Endodermal cell (in vitro differentiated cells): ENCODE results near the gene ZP4. TPM values are rescaled to one million over a fixed set of nuclear protein-coding genes. Genes with fewer than 3 reads are reported as not detected.

ENCODE experiments used
- DNase-seq: peaks from one replicate; pipeline ENCODE4 v3.0.0-alpha.2; 2017
- H3K27ac ChIP-seq: 2 replicates; pipeline ENCODE4 v1.5.1; 2013; ENCODE audit warnings: mild to moderate bottlenecking, low read depth, low read length, moderate library complexity
- H3K27me3 ChIP-seq: 2 replicates; pipeline ENCODE4 v1.6.1; 2013; ENCODE audit warnings: mild to moderate bottlenecking, low read length, moderate library complexity; ENCODE audit not compliant: insufficient read depth, control insufficient read depth, poor library complexity, severe bottlenecking
- H3K36me3 ChIP-seq: 2 replicates; pipeline ENCODE4 v1.7.0; 2013; ENCODE audit warnings: mild to moderate bottlenecking, low read length, moderate library complexity; ENCODE audit not compliant: control insufficient read depth, insufficient read depth
- H3K4me1 ChIP-seq: one replicate; pipeline ENCODE4 v1.7.0; 2013; ENCODE audit warnings: low read length; ENCODE audit not compliant: control insufficient read depth, insufficient read depth
- H3K4me3 ChIP-seq: 2 replicates; pipeline ENCODE4 v1.5.1; 2013; ENCODE audit warnings: mild to moderate bottlenecking, low read length, moderate library complexity
- H3K9ac ChIP-seq: 2 replicates; pipeline ENCODE4 v1.6.1; 2013; ENCODE audit warnings: mild to moderate bottlenecking, low read length, moderate library complexity; ENCODE audit not compliant: poor library complexity, severe bottlenecking; ENCODE audit errors: extremely low read depth
- H3K9me3 ChIP-seq: 2 replicates; pipeline ENCODE4 v1.6.1; 2013; ENCODE audit warnings: mild to moderate bottlenecking, low read length, moderate library complexity; ENCODE audit not compliant: control insufficient read depth
- H3K27ac Mint-ChIP-seq: 2 replicates; pipeline ENCODE4 v1.8.0; 2020; ENCODE audit warnings: mixed read lengths
- H3K27me3 Mint-ChIP-seq: 2 replicates; pipeline ENCODE4 v1.8.0; 2021; ENCODE audit warnings: mild to moderate bottlenecking, mixed read lengths; ENCODE audit not compliant: insufficient read depth
- H3K36me3 Mint-ChIP-seq: 2 replicates; pipeline ENCODE4 v1.8.0; 2020; ENCODE audit warnings: low read depth, mixed read lengths
- H3K4me1 Mint-ChIP-seq: 2 replicates; pipeline ENCODE4 v1.8.0; 2020; ENCODE audit warnings: mixed read lengths
- H3K4me3 Mint-ChIP-seq: 2 replicates; pipeline ENCODE4 v1.8.0; 2020; ENCODE audit warnings: mild to moderate bottlenecking, moderate library complexity, mixed read lengths
- H3K9me3 Mint-ChIP-seq: 2 replicates; pipeline ENCODE4 v1.8.0; 2020; ENCODE audit warnings: mild to moderate bottlenecking, mixed read lengths
- WGBS, 2 experiments: methylation state at CpG; one replicate each; pipeline versions ENCODE4 v1.1.5 to v1.1.7; 2013; ENCODE audit warnings: missing lambda C conversion rate in 2 of 2, mixed read lengths in 1 of 2; ENCODE audit not compliant: insufficient coverage in 1 of 2, insufficient read length in 1 of 2; 5-methylcytosine and 5-hydroxymethylcytosine counted together
- total RNA-seq, 2 donors: library from RNA; stranded (reverse); fragmentation: NEBNext Ultra II Directional in 1 of 2; extraction: Animal tissue kit (Norgen Biotek cat#: 25700) in 1 of 2; gene quantifications; 2 replicates in 1 of 2; 3 replicates in 1 of 2; pipeline ENCODE4 v1.2.1, GENCODE V29; 2021
- TF ChIP-seq, protein P1 (sequence below): fragments of 200-600 bp; sonication (generic); conservative IDR thresholded peaks from 2 replicates; pipeline ENCODE4 v1.5.0; 2021; ENCODE audit warnings: antibody characterized with exemption, mild to moderate bottlenecking

ZP4 gene
- total RNA-seq, 2 donors from 2014 or later, result not detected

DNA sequence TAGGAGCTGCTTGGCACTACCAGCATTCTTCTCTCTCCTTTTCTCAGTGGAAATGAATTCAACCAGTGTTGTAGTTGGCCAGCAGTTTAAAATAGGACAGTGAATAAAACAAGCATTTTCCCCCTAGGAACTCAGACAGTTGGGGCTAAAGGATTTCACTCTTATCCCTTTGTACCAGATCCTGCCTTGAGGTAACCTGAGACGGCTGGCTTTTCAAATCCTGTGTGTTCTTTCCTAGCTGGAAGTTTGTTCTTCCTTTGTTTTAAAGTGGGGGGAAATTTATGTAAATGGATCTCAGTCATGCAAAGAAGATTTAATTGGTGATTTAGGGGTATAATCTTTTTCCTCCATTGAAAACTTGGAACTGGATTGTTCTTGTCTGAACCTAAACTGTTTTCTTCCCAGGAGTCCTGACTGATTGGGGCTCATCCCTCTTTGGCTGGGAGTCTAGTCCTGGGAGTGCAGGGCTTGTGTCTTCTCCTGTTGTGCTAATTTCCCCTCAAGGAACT is 23.3 kb downstream of the ZP4 start:
- Histone ChIP-seq H3K27ac (no peak overlapping the region), H3K4me3 (no peak overlapping the region), H3K9ac (no peak overlapping the region), H3K36me3 (no peaks in the 10 kb centered on the region), H3K27me3 (peaks cover 10% of the 10 kb centered on the region), H3K9me3 (no peaks in the 10 kb centered on the region), H3K4me1 (peaks cover 4% of the 10 kb centered on the region)
- Mint-ChIP-seq H3K4me1 (peaks cover 17% of the 10 kb centered on the region), H3K36me3 (no peaks in the 10 kb centered on the region), H3K9me3 (no peaks in the 10 kb centered on the region), H3K27ac (no peak overlapping the region), H3K4me3 (no peak overlapping the region), H3K27me3 (peaks cover 64% of the 10 kb centered on the region)
- DNase-seq, result no peak
- 45% methylated on average over 1 of the region's 1 CpG; no CpG with 5 or more reads in 1 of the 2 experiments for WGBS, 2 experiments
- TF ChIP-seq, protein P1, sequence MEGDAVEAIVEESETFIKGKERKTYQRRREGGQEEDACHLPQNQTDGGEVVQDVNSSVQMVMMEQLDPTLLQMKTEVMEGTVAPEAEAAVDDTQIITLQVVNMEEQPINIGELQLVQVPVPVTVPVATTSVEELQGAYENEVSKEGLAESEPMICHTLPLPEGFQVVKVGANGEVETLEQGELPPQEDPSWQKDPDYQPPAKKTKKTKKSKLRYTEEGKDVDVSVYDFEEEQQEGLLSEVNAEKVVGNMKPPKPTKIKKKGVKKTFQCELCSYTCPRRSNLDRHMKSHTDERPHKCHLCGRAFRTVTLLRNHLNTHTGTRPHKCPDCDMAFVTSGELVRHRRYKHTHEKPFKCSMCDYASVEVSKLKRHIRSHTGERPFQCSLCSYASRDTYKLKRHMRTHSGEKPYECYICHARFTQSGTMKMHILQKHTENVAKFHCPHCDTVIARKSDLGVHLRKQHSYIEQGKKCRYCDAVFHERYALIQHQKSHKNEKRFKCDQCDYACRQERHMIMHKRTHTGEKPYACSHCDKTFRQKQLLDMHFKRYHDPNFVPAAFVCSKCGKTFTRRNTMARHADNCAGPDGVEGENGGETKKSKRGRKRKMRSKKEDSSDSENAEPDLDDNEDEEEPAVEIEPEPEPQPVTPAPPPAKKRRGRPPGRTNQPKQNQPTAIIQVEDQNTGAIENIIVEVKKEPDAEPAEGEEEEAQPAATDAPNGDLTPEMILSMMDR, result no peak

DNA sequence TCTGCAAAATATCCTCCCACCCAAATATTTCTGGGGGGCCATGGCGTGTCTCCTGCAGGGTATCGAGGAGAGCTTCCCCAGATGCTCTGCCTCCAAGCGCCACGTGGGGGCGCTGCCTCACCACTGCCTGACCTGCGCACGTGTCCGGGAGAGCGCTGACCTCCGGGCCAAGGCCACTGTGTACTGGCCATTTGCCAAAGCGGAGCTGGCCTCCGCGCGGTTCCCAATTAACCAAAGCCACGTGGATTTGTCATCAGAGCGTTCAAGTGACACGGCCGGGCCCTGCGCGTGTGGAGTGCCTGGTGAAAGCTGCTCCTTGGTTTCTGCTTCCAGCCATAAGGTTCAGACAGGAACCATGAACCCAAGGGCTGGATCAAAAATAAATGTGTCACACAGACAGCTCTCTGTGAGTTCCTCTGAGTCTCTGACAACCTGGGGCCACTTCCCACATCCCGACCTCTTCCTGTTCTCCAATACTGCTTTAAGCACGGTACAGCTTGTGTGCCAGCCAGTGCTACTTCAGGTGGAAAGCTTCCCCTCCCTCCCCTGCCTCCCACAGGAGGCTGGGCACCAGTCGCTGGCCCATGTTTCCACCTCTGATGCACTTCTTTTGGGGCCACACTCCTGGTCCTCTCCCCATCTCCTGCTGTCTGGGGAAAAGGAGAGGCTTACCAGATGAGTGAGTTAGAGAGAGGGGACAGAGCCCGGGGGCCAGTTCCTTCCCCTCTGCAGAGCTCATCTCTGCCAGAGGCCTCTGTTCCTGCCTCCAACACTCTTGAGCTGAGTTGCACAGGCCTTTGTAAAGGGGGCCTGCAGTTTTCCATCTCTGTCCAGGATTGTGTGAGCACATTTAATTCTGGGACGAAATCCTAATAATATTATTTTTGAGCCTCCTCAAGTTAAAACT is 26.1 kb downstream of the ZP4 start:
- TF ChIP-seq, protein P1, result peak; percentile 99
- peak; percentile 92 for DNase-seq
- WGBS, 2 experiments, result 36 to 58% methylated on average over 9 to 25 of the region's 25 CpGs
- Mint-ChIP-seq H3K36me3 (no peaks in the 10 kb centered on the region), H3K27ac (no peak overlapping the region), H3K4me1 (peaks cover 17% of the 10 kb centered on the region), H3K27me3 (peaks cover 61% of the 10 kb centered on the region), H3K9me3 (no peaks in the 10 kb centered on the region), H3K4me3 (no peak overlapping the region)
- no peak overlapping the region for H3K9ac ChIP-seq
- no peak overlapping the region for H3K27ac ChIP-seq
- peaks cover 4% of the 10 kb centered on the region for H3K4me1 ChIP-seq
- peaks cover 24% of the 10 kb centered on the region for H3K27me3 ChIP-seq
- H3K9me3 ChIP-seq, result no peaks in the 10 kb centered on the region
- H3K36me3 ChIP-seq, result no peaks in the 10 kb centered on the region
- H3K4me3 ChIP-seq, result no peak overlapping the region

DNA sequence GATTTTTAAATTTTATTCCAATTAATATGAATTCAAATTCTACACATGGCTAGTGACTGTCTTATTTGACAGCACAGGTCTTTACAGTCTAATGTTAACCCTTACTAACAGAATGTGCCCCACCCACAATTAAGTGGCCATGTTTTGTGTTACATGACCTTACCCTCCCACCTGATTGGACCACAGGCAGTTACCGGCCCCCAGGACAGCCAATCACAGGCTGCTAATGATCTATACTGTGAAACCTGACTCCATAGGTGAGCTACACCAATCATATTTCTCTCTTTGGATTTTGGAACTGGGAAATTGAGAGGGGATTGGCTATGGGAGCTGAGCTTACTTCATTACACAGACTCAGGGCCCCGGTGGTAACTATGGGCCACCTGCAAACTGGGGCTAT is 27.5 kb downstream of the ZP4 start:
- Histone ChIP-seq H3K4me1 (peaks cover 4% of the 10 kb centered on the region), H3K9me3 (no peaks in the 10 kb centered on the region), H3K9ac (no peak overlapping the region), H3K4me3 (no peak overlapping the region), H3K27ac (no peak overlapping the region), H3K27me3 (peaks cover 24% of the 10 kb centered on the region), H3K36me3 (no peaks in the 10 kb centered on the region)
- peaks cover 60% of the 10 kb centered on the region for H3K27me3 Mint-ChIP-seq
- WGBS, 2 experiments, result 88% methylated on average over 2 of the region's 2 CpGs; no CpG with 5 or more reads in 1 of the 2 experiments
- H3K4me3 Mint-ChIP-seq, result no peak overlapping the region
- no peaks in the 10 kb centered on the region for H3K9me3 Mint-ChIP-seq
- peak; percentile 61 for DNase-seq
- no peak overlapping the region for H3K27ac Mint-ChIP-seq
- no peaks in the 10 kb centered on the region for H3K36me3 Mint-ChIP-seq
- peaks cover 22% of the 10 kb centered on the region for H3K4me1 Mint-ChIP-seq
- TF ChIP-seq, protein P1, result no peak
